ENCODE results near the gene CEP83. TPM values are rescaled to one million over a fixed set of nuclear protein-coding genes. Genes with fewer than 3 reads are reported as not detected.

The CEP83 gene
- polyA plus RNA-seq, 1 donor (not counting 4 experiments of a cell fraction or from before 2014, with no cell fraction given), result 9.5 TPM

- no peak for FAIRE-seq
- Histone ChIP-seq H4K20me1 (ENCODE audit: control insufficient read depth, extremely low read depth, insufficient read depth, low read length) (no peaks in the 10 kb centered on the region), H3K9me1 (ENCODE audit: control insufficient read depth, extremely low read depth, insufficient read depth, low read length) (no peaks in the 10 kb centered on the region), H3K36me3 (ENCODE audit: control insufficient read depth in 2 of 2, extremely low read depth in 1 of 2, insufficient read depth in 2 of 2, low read length in 2 of 2) (peaks cover 0 to 6% of the 10 kb centered on the region in 2 experiments), H3K27me3 (ENCODE audit: control insufficient read depth, extremely low read depth, insufficient read depth, low read length) (no peaks in the 10 kb centered on the region), H3K9ac (ENCODE audit: control insufficient read depth, extremely low read depth, insufficient read depth, low read length) (no peak overlapping the region), H2AFZ (ENCODE audit: control insufficient read depth, low read length) (no peak overlapping the region), H3K4me3 (ENCODE audit: control insufficient read depth in 2 of 3, extremely low read depth in 1 of 3, insufficient read depth in 2 of 3, low read depth in 1 of 3, low read length in 3 of 3) (no peak overlapping the region), H3K27ac (ENCODE audit: control insufficient read depth, insufficient read depth, low read length) (no peak overlapping the region), H3K79me2 (ENCODE audit: control insufficient read depth, insufficient read depth, low read length) (no peaks in the 10 kb centered on the region), H3K4me1 (ENCODE audit: control insufficient read depth, extremely low read depth, insufficient read depth, low read length) (no peaks in the 10 kb centered on the region), H3K9me3 (ENCODE audit: control insufficient read depth, low read depth, low read length) (no peaks in the 10 kb centered on the region), H3K4me2 (ENCODE audit: control insufficient read depth, extremely low read depth, insufficient read depth, low read depth, low read length) (no peak overlapping the region)
- dilution Hi-C loops (cut with MboI; ENCODE audit: extremely low pct_ligation_motif_present, low sequenced_read_pairs), result no loop called here
- no peak for DNase-seq (ENCODE audit: low read depth, low spot score)
- TF ChIP-seq CTCF (optimal IDR thresholded peaks at IDR 0.05 in 1 of 3, IDR thresholded peaks at IDR 0.05 in 1 of 3, conservative IDR thresholded peaks at IDR 0.05 in 1 of 3; ENCODE audit: extremely low read depth in 1 of 3, insufficient read depth in 2 of 3, low read length in 3 of 3), result no peak
- TF ChIP-seq EZH2 (IDR thresholded peaks at IDR 0.05; ENCODE audit: low read length), result no peak
Observed at GRCh38 chr12:94297876-94298505, 161.7 kb downstream of the CEP83 start.

- FAIRE-seq (no peak), DNase-seq (ENCODE audit: low read depth, low spot score) (no peak)
- H2AFZ ChIP-seq (ENCODE audit: control insufficient read depth, low read length), result no peak overlapping the region
- TF ChIP-seq EZH2 (IDR thresholded peaks at IDR 0.05; ENCODE audit: low read length) (no peak), CTCF (optimal IDR thresholded peaks at IDR 0.05 in 1 of 3, IDR thresholded peaks at IDR 0.05 in 1 of 3, conservative IDR thresholded peaks at IDR 0.05 in 1 of 3; ENCODE audit: extremely low read depth in 1 of 3, insufficient read depth in 2 of 3, low read length in 3 of 3) (no peak)
- no peaks in the 10 kb centered on the region for H3K9me1 ChIP-seq (ENCODE audit: control insufficient read depth, extremely low read depth, insufficient read depth, low read length)
- H4K20me1 ChIP-seq (ENCODE audit: control insufficient read depth, extremely low read depth, insufficient read depth, low read length), result no peaks in the 10 kb centered on the region
- H3K27me3 ChIP-seq (ENCODE audit: control insufficient read depth, extremely low read depth, insufficient read depth, low read length), result no peaks in the 10 kb centered on the region
- H3K36me3 ChIP-seq (ENCODE audit: control insufficient read depth in 2 of 2, extremely low read depth in 1 of 2, insufficient read depth in 2 of 2, low read length in 2 of 2), result peaks cover 0 to 6% of the 10 kb centered on the region in 2 experiments
- no peaks in the 10 kb centered on the region for H3K9me3 ChIP-seq (ENCODE audit: control insufficient read depth, low read depth, low read length)
- H3K4me3 ChIP-seq (ENCODE audit: control insufficient read depth in 2 of 3, extremely low read depth in 1 of 3, insufficient read depth in 2 of 3, low read depth in 1 of 3, low read length in 3 of 3), result no peak overlapping the region
- H3K4me2 ChIP-seq (ENCODE audit: control insufficient read depth, extremely low read depth, insufficient read depth, low read depth, low read length), result no peak overlapping the region
- no peak overlapping the region for H3K9ac ChIP-seq (ENCODE audit: control insufficient read depth, extremely low read depth, insufficient read depth, low read length)
- H3K79me2 ChIP-seq (ENCODE audit: control insufficient read depth, insufficient read depth, low read length), result no peaks in the 10 kb centered on the region
- H3K4me1 ChIP-seq (ENCODE audit: control insufficient read depth, extremely low read depth, insufficient read depth, low read length), result no peaks in the 10 kb centered on the region
- H3K27ac ChIP-seq (ENCODE audit: control insufficient read depth, insufficient read depth, low read length), result no peak overlapping the region
- dilution Hi-C loops (cut with MboI; ENCODE audit: extremely low pct_ligation_motif_present, low sequenced_read_pairs), result no loop called here
Observed at GRCh38 chr12:94297096-94297699, 162.5 kb downstream of the CEP83 start.
